Liver (tissue), 9 donors: ENCODE results near the gene LAMB4. TPM values are rescaled to one million over a fixed set of nuclear protein-coding genes. Genes with fewer than 3 reads are reported as not detected.

Source experiments
- DNase-seq: peaks from one replicate; pipeline ENCODE4 v3.0.0-alpha.2; 2017; ENCODE audit warnings: low spot score
- H3K27ac ChIP-seq, 2 donors: one replicate each; pipeline ENCODE4 v1.7.0; 2013; ENCODE audit warnings: inconsistent platforms in 2 of 2, low read length in 2 of 2, control low read depth in 1 of 2, low read depth in 1 of 2, mild to moderate bottlenecking in 1 of 2
- H3K27me3 ChIP-seq, 4 donors: one replicate each; pipeline versions ENCODE4 v1.6.1 to v1.7.0; 2013; ENCODE audit warnings: low read length in 3 of 4, inconsistent platforms in 1 of 4, mild to moderate bottlenecking in 1 of 4, moderate library complexity in 1 of 4; ENCODE audit not compliant: control insufficient read depth in 4 of 4, insufficient read depth in 4 of 4
- H3K36me3 ChIP-seq, 4 donors: one replicate each; pipeline versions ENCODE4 v1.6.1 to v1.7.0; 2013; ENCODE audit warnings: low read length in 3 of 4, mild to moderate bottlenecking in 3 of 4, low read depth in 1 of 4, moderate library complexity in 1 of 4; ENCODE audit not compliant: control insufficient read depth in 4 of 4, insufficient read depth in 3 of 4
- H3K4me1 ChIP-seq, 4 donors: one replicate each; pipeline versions ENCODE4 v1.6.1 to v1.7.0; 2013; ENCODE audit warnings: low read length in 3 of 4, mild to moderate bottlenecking in 3 of 4, moderate library complexity in 1 of 4; ENCODE audit not compliant: control insufficient read depth in 4 of 4, insufficient read depth in 4 of 4
- H3K4me3 ChIP-seq, 3 donors: one replicate each; pipeline versions ENCODE4 v1.6.1 to v1.7.0; 2013; ENCODE audit warnings: low read length in 3 of 3, control low read depth in 1 of 3, low read depth in 1 of 3, mild to moderate bottlenecking in 1 of 3
- H3K9ac ChIP-seq, 2 donors: one replicate each; pipeline ENCODE4 v1.7.0; 2013; ENCODE audit warnings: low read length in 2 of 2, mild to moderate bottlenecking in 2 of 2, moderate library complexity in 2 of 2, control low read depth in 1 of 2, low read depth in 1 of 2
- H3K9me3 ChIP-seq, 4 donors: one replicate each; pipeline versions ENCODE4 v1.6.1 to v1.7.0; 2013; ENCODE audit warnings: low read length in 3 of 4; ENCODE audit not compliant: control insufficient read depth in 4 of 4
- FOXA1 ChIP-seq: IDR thresholded peaks from 2 replicates; pipeline ENCODE4 v1.6.1; 2016; ENCODE audit warnings: antibody characterized with exemption
- FOXA2 ChIP-seq: IDR thresholded peaks from 2 replicates; pipeline ENCODE4 v1.6.1; 2016; ENCODE audit warnings: antibody characterized with exemption
- GABPA ChIP-seq, 2 donors: IDR thresholded peaks in 1 of 2; conservative IDR thresholded peaks in 1 of 2; 2 replicates each; pipeline ENCODE4 v1.6.1; 2016; ENCODE audit warnings: antibody characterized with exemption in 2 of 2, mild to moderate bottlenecking in 1 of 2, moderate library complexity in 1 of 2
- HNF4G ChIP-seq: IDR thresholded peaks from 2 replicates; pipeline ENCODE4 v1.6.1; 2016; ENCODE audit warnings: antibody characterized with exemption
- JUND ChIP-seq, 2 donors: IDR thresholded peaks; 2 replicates each; pipeline ENCODE4 v1.6.1; 2016; ENCODE audit warnings: antibody characterized with exemption in 2 of 2
- MAX ChIP-seq: IDR thresholded peaks from 2 replicates; pipeline ENCODE4 v1.6.1; 2016; ENCODE audit warnings: antibody characterized with exemption
- SP1 ChIP-seq: IDR thresholded peaks from 2 replicates; pipeline ENCODE4 v1.6.1; 2018; ENCODE audit warnings: antibody characterized with exemption, mild to moderate bottlenecking
- YY1 ChIP-seq: IDR thresholded peaks from 2 replicates; pipeline ENCODE4 v1.6.1; 2016; ENCODE audit warnings: antibody characterized with exemption, mild to moderate bottlenecking
- WGBS: extraction: QIAGEN DNeasy Blood & Tissue Kit; methylation state at CpG from one replicate; pipeline ENCODE4 v1.1.7; 2013; 5-methylcytosine and 5-hydroxymethylcytosine counted together
- polyA plus RNA-seq, 2 donors: library from polyadenylated mRNA; stranded (reverse) in 1 of 2; unstranded in 1 of 2; fragments of 200-250 nt in 1 of 2; fragments of >200 nt in 1 of 2; fragmentation: Nextera tagmentation in 1 of 2; extraction: Ambion mirVana in 1 of 2; gene quantifications; one replicate each; pipeline versions ENCODE4 v1.2.1 to v1.2.3, GENCODE V29; 2013 to 2015
- total RNA-seq, 2 donors: library from RNA; depleted of rRNA; stranded (reverse); fragments of >200 nt; gene quantifications; one replicate each; pipeline ENCODE4 v1.2.3, GENCODE V29; 2014
- TF ChIP-seq, protein P1 (sequence below): fragments of 150-350 bp; IDR thresholded peaks from 2 replicates; pipeline ENCODE4 v1.5.1; 2017; ENCODE audit warnings: improper control_type of control experiment, low read depth, low read length; ENCODE audit not compliant: missing input control
- TF ChIP-seq, protein P2 (sequence below): IDR thresholded peaks from 2 replicates; pipeline ENCODE4 v1.6.1; 2016; ENCODE audit warnings: antibody characterized with exemption, mild to moderate bottlenecking
- donor health status: healthy.
- donor health status: healthy.
- donor health status: healthy.
- donor health status: healthy.
- donor health status: healthy.

LAMB4 gene
- total and polyA plus RNA-seq, 4 donors, result under 0.01 to 0.03 TPM; not detected in 2

- Histone ChIP-seq H3K9ac (no peak overlapping the region), H3K36me3 (no peaks in the 10 kb centered on the region)
Observed at GRCh38 chr7:107980671-107981190, 149.4 kb downstream of the LAMB4 start.

DNA sequence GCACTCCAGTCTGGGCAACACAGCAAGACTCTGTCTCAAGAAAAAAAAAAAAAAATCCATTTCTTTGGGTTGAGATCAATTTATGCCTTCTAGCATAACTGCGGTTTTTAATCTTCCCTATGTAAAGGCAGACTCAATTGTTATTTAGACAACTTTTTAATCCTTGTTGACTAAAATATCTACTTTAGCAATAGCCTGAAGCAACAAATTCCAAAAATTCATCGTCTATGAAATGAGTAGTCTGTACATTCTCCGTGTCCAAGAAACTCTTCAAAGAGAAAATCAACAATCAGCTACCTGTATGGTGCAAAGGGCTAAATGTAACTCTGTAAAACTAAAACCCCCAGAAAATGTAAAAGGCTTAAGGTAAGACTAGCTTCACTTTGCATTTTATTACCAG is 150.0 kb downstream of the LAMB4 start:
- H3K27ac ChIP-seq, result no peak overlapping the region
- no peaks in the 10 kb centered on the region for H3K9me3 ChIP-seq
- H3K9ac ChIP-seq, result no peak overlapping the region
- no peaks in the 10 kb centered on the region for H3K27me3 ChIP-seq
- 97% methylated on average over 3 of the region's 3 CpGs for WGBS
- DNase-seq, result no peak
- no peaks in the 10 kb centered on the region for H3K36me3 ChIP-seq
- no peaks in the 10 kb centered on the region for H3K4me1 ChIP-seq
- H3K4me3 ChIP-seq, result no peak overlapping the region
- no peak for TF ChIP-seq SP1
- TF ChIP-seq, protein P1, sequence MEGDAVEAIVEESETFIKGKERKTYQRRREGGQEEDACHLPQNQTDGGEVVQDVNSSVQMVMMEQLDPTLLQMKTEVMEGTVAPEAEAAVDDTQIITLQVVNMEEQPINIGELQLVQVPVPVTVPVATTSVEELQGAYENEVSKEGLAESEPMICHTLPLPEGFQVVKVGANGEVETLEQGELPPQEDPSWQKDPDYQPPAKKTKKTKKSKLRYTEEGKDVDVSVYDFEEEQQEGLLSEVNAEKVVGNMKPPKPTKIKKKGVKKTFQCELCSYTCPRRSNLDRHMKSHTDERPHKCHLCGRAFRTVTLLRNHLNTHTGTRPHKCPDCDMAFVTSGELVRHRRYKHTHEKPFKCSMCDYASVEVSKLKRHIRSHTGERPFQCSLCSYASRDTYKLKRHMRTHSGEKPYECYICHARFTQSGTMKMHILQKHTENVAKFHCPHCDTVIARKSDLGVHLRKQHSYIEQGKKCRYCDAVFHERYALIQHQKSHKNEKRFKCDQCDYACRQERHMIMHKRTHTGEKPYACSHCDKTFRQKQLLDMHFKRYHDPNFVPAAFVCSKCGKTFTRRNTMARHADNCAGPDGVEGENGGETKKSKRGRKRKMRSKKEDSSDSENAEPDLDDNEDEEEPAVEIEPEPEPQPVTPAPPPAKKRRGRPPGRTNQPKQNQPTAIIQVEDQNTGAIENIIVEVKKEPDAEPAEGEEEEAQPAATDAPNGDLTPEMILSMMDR, result no peak
- no peak for TF ChIP-seq JUND (IDR thresholded peaks at IDR 0.05)

More at GRCh38 chr7:107980671-107981190, 149.4 kb downstream of the LAMB4 start:
- Histone ChIP-seq H3K9me3 (no peaks in the 10 kb centered on the region), H3K4me3 (no peak overlapping the region), H3K27ac (no peak overlapping the region), H3K4me1 (no peaks in the 10 kb centered on the region), H3K27me3 (no peaks in the 10 kb centered on the region)
- TF ChIP-seq YY1 (no peak), GABPA (IDR thresholded peaks at IDR 0.05 in 1 of 2, conservative IDR thresholded peaks at IDR 0.05 in 1 of 2) (no peak), HNF4G (no peak), JUND (IDR thresholded peaks at IDR 0.05) (no peak), FOXA1 (no peak), MAX (no peak), FOXA2 (no peak)
- TF ChIP-seq, protein P2, sequence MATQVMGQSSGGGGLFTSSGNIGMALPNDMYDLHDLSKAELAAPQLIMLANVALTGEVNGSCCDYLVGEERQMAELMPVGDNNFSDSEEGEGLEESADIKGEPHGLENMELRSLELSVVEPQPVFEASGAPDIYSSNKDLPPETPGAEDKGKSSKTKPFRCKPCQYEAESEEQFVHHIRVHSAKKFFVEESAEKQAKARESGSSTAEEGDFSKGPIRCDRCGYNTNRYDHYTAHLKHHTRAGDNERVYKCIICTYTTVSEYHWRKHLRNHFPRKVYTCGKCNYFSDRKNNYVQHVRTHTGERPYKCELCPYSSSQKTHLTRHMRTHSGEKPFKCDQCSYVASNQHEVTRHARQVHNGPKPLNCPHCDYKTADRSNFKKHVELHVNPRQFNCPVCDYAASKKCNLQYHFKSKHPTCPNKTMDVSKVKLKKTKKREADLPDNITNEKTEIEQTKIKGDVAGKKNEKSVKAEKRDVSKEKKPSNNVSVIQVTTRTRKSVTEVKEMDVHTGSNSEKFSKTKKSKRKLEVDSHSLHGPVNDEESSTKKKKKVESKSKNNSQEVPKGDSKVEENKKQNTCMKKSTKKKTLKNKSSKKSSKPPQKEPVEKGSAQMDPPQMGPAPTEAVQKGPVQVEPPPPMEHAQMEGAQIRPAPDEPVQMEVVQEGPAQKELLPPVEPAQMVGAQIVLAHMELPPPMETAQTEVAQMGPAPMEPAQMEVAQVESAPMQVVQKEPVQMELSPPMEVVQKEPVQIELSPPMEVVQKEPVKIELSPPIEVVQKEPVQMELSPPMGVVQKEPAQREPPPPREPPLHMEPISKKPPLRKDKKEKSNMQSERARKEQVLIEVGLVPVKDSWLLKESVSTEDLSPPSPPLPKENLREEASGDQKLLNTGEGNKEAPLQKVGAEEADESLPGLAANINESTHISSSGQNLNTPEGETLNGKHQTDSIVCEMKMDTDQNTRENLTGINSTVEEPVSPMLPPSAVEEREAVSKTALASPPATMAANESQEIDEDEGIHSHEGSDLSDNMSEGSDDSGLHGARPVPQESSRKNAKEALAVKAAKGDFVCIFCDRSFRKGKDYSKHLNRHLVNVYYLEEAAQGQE, result no peak
- TF ChIP-seq, protein P1, result no peak
- no peak for DNase-seq
- 94% methylated on average over 8 of the region's 8 CpGs for WGBS
